IMR-90 (cell line): Measurements from ENCODE around the gene INO80. TPM values are rescaled to one million over a fixed set of nuclear protein-coding genes. Genes with fewer than 3 reads are reported as not detected.

ENCODE experiments used
- ATAC-seq: fragments of 200-7000 bp; cut with Tn5 transposase; 2 replicates; pipeline ENCODE4 v1.9.1; 2020; ENCODE audit warnings: low read depth, mild to moderate bottlenecking, moderate library complexity
- BruUV-seq: library from RNA; stranded (reverse); fragments of 400-500 nt; replicated peaks from 2 replicates; lab custom pipeline; 2021; lab: Mats Ljungman, UMichigan
- CTCF ChIA-PET: fragments of 300-600 bp; formaldehyde crosslinking; extraction: SDS; loops from one replicate; lab custom pipeline; 2021; ENCODE audit warnings: antibody characterized with exemption; lab: Yijun Ruan, JAX
- POLR2A ChIA-PET: fragments of 300-600 bp; sonication (Branson Sonifier 250); formaldehyde crosslinking; loops from one replicate; lab custom pipeline; 2022; ENCODE audit warnings: antibody characterized with exemption; ENCODE audit not compliant: unreplicated experiment; lab: Charles Lee
- DNase-seq: peaks from one replicate; pipeline ENCODE4 v3.0.0; 2013
- H2AFZ ChIP-seq: replicated peaks from 2 replicates; pipeline ENCODE3; 2013; ENCODE audit warnings: low read length, mild to moderate bottlenecking; ENCODE audit not compliant: poor library complexity
- H2AK5ac ChIP-seq: 2 replicates; pipeline ENCODE4 v1.6.1; 2013; ENCODE audit warnings: low read depth, low read length, inconsistent platforms
- H2AK9ac ChIP-seq: replicated peaks from 2 replicates; pipeline ENCODE3; 2013; ENCODE audit warnings: mild to moderate bottlenecking, low read depth, low read length, moderate library complexity; ENCODE audit not compliant: poor library complexity
- H2BK120ac ChIP-seq: 2 replicates; pipeline ENCODE4 v1.6.1; 2013; ENCODE audit warnings: low read depth, low read length, inconsistent platforms
- H2BK15ac ChIP-seq: 3 replicates; pipeline ENCODE4 v1.6.1; 2013; ENCODE audit warnings: low read depth, low read length, inconsistent platforms
- H2BK20ac ChIP-seq: 2 replicates; pipeline ENCODE4 v1.6.1; 2013; ENCODE audit warnings: low read depth, mild to moderate bottlenecking, inconsistent platforms, low read length, moderate library complexity
- H2BK5ac ChIP-seq: 2 replicates; pipeline ENCODE4 v1.6.1; 2013; ENCODE audit warnings: mild to moderate bottlenecking, low read depth, low read length, inconsistent platforms; ENCODE audit not compliant: poor library complexity, severe bottlenecking
- H3K14ac ChIP-seq: replicated peaks from 2 replicates; pipeline ENCODE4 v1.6.1; 2013; ENCODE audit warnings: low read depth, low read length, inconsistent platforms
- H3K18ac ChIP-seq: 2 replicates; pipeline ENCODE4 v1.6.1; 2013; ENCODE audit warnings: low read depth, low read length, control low read depth
- H3K23ac ChIP-seq: 2 replicates; pipeline ENCODE4 v1.6.1; 2013; ENCODE audit warnings: low read depth, low read length, inconsistent platforms
- H3K27ac ChIP-seq: 2 replicates; pipeline ENCODE4 v1.5.1; 2013; ENCODE audit warnings: mild to moderate bottlenecking, control low read depth, low read length; ENCODE audit not compliant: insufficient read depth
- H3K27me3 ChIP-seq: 2 replicates; pipeline ENCODE4 v1.6.1; 2013; ENCODE audit warnings: low read length; ENCODE audit not compliant: control insufficient read depth, insufficient read depth
- H3K36me3 ChIP-seq: 2 replicates; pipeline ENCODE4 v1.6.1; 2013; ENCODE audit warnings: low read length, mixed read lengths; ENCODE audit not compliant: control insufficient read depth, insufficient read depth
- H3K4ac ChIP-seq: 2 replicates; pipeline ENCODE4 v1.6.1; 2013; ENCODE audit warnings: low read depth, low read length, inconsistent platforms
- H3K4me1 ChIP-seq: 2 replicates; pipeline ENCODE4 v1.6.1; 2013; ENCODE audit warnings: low read length, mixed read lengths; ENCODE audit not compliant: control insufficient read depth, insufficient read depth
- H3K4me2 ChIP-seq: 2 replicates; pipeline ENCODE4 v1.6.1; 2013; ENCODE audit warnings: low read depth, mild to moderate bottlenecking, control low read depth, low read length, moderate library complexity
- H3K4me3 ChIP-seq: 2 replicates; pipeline ENCODE4 v1.5.1; 2013; ENCODE audit warnings: low read depth, mild to moderate bottlenecking, control low read depth, low read length, moderate library complexity; ENCODE audit not compliant: insufficient read depth
- H3K56ac ChIP-seq: 2 replicates; pipeline ENCODE4 v1.6.1; 2013; ENCODE audit warnings: low read length, inconsistent platforms; ENCODE audit not compliant: insufficient read depth; ENCODE audit errors: extremely low read depth
- H3K79me1 ChIP-seq, 2 experiments: 2 replicates each; pipeline ENCODE4 v1.6.1; 2013; ENCODE audit warnings: low read length in 2 of 2, inconsistent platforms in 1 of 2, low read depth in 1 of 2
- H3K9ac ChIP-seq: 2 replicates; pipeline ENCODE4 v1.6.1; 2013; ENCODE audit warnings: low read depth, low read length, control low read depth
- H3K9me1 ChIP-seq: 2 replicates; pipeline ENCODE4 v1.6.1; 2013; ENCODE audit warnings: low read length, inconsistent platforms; ENCODE audit not compliant: insufficient read depth
- H3K9me3 ChIP-seq: 2 replicates; pipeline ENCODE4 v1.6.1; 2013; ENCODE audit warnings: low read length; ENCODE audit not compliant: control insufficient read depth, insufficient read depth
- H4K20me1 ChIP-seq: 2 replicates; pipeline ENCODE4 v1.6.1; 2013; ENCODE audit warnings: low read length, inconsistent platforms; ENCODE audit not compliant: insufficient read depth
- H4K5ac ChIP-seq: 2 replicates; pipeline ENCODE4 v1.6.1; 2013; ENCODE audit warnings: mild to moderate bottlenecking, low read depth, low read length, control low read depth
- H4K8ac ChIP-seq, 2 experiments: 2 replicates each; pipeline ENCODE4 v1.6.1; 2013; ENCODE audit warnings: low read depth in 2 of 2, low read length in 2 of 2, control low read depth in 1 of 2, inconsistent platforms in 1 of 2
- H4K91ac ChIP-seq: 2 replicates; pipeline ENCODE4 v1.6.1; 2013; ENCODE audit warnings: low read depth, low read length, inconsistent platforms; ENCODE audit not compliant: insufficient read depth
- FOS ChIP-seq: fragments of 150-350 bp; IDR thresholded peaks from 2 replicates; pipeline ENCODE4 v1.6.1; 2016; ENCODE audit warnings: low read depth, low read length
- RAD21 ChIP-seq: IDR thresholded peaks from 2 replicates; pipeline ENCODE4 v1.6.1; 2012; ENCODE audit warnings: low read length, improper control_type of control experiment
- RCOR1 ChIP-seq: IDR thresholded peaks from 2 replicates; pipeline ENCODE4 v1.6.1; 2012; ENCODE audit warnings: mild to moderate bottlenecking, low read length, improper control_type of control experiment; ENCODE audit not compliant: insufficient replicate concordance
- USF2 ChIP-seq: fragments of 150-350 bp; IDR thresholded peaks from 2 replicates; pipeline ENCODE4 v1.6.1; 2017; ENCODE audit warnings: mild to moderate bottlenecking, antibody characterized with exemption, low read length, low read depth
- WGBS, 2 experiments: methylation state at CpG; one replicate each; pipeline versions ENCODE4 v1.1.5 to v1.1.7; 2013; ENCODE audit warnings: missing lambda C conversion rate in 2 of 2; ENCODE audit not compliant: insufficient read length in 1 of 2; ENCODE audit errors: extremely low coverage in 2 of 2; 5-methylcytosine and 5-hydroxymethylcytosine counted together
- dilution Hi-C: fragments of 300-500 bp; cut with HindIII; formaldehyde crosslinking; loops from one replicate; pipeline ENCODE4 v1.14.3; 2018; ENCODE audit warnings: low sequenced_read_pairs; ENCODE audit not compliant: unreplicated experiment
- in situ Hi-C: fragments of 300-500 bp; cut with MboI; formaldehyde crosslinking; loops from 3 replicates; pipeline ENCODE4 v1.14.3; 2019; ENCODE audit warnings: low sequenced_read_pairs, inconsistent platforms, mixed read lengths
- intact Hi-C: fragments of 100-400 bp; cut with micrococcal nuclease; formaldehyde crosslinking; loops from 2 replicates; pipeline ENCODE4 v1.10.0; 2022
- polyA plus RNA-seq, 3 experiments: library from polyadenylated mRNA; depleted of rRNA; stranded (reverse); fragments of >200 nt; gene quantifications; 2 replicates each; pipeline ENCODE4 v1.2.3, GENCODE V29; 2012; ENCODE audit warnings: low replicate concordance in 1 of 3
- total RNA-seq: library from RNA; depleted of rRNA; stranded (reverse); fragments of >200 nt; gene quantifications from 2 replicates; pipeline ENCODE4 v1.2.3, GENCODE V29; 2012

The INO80 gene
- total and polyA plus RNA-seq, 2 of the 4 experiments (the other 2 are of a cell fraction) = 6.0 to 13.3 TPM

- peak overlapping the region; percentile 98 for H3K14ac ChIP-seq
- H3K56ac ChIP-seq = peak overlapping the region; percentile 85
- H2AK5ac ChIP-seq = peak overlapping the region; percentile 98
- H3K9me3 ChIP-seq = no peaks in the 10 kb centered on the region
- ATAC-seq (peak; percentile 35), DNase-seq (no peak)
- dilution Hi-C loops (no loop called here), in situ Hi-C loops (no loop called here), intact Hi-C loops (no loop called here)
- no peaks in the 10 kb centered on the region for H3K27me3 ChIP-seq
- H2BK20ac ChIP-seq = peak overlapping the region; percentile 82
- H3K9me1 ChIP-seq = peaks cover 17% of the 10 kb centered on the region; the same call in 1 of the 2 replicates
- POLR2A ChIA-PET = no interaction called here
- peak overlapping the region; percentile 82 for H3K27ac ChIP-seq
- no peak overlapping the region for H2AK9ac ChIP-seq
- H4K20me1 ChIP-seq = no peaks in the 10 kb centered on the region
- peak overlapping the region; percentile 99 for H2BK120ac ChIP-seq
- no CpG with 5 or more reads among the region's 5 CpGs for WGBS, 2 experiments
- H3K4ac ChIP-seq = peak overlapping the region; percentile 96
- CTCF ChIA-PET = no interaction called here
- H3K4me2 ChIP-seq = no peak overlapping the region
- H4K8ac ChIP-seq = peak overlapping the region; percentile 83 to 93
- H3K79me1 ChIP-seq = peaks cover 15 to 52% of the 10 kb centered on the region in 2 experiments
- H3K18ac ChIP-seq = peak overlapping the region; percentile 98
- TF ChIP-seq USF2 = peak; percentile 61; the same call in 1 of the 2 replicates
- TF ChIP-seq FOS = no peak
- no peak for TF ChIP-seq RCOR1
- no peak for TF ChIP-seq RAD21
- H2BK15ac ChIP-seq = peak overlapping the region; percentile 95
- BruUV-seq = no TSS peak
- H2BK5ac ChIP-seq = peak overlapping the region; percentile 99
- H3K4me3 ChIP-seq = no peak overlapping the region
- peak overlapping the region; percentile 91; the same call in 1 of the 2 replicates for H4K5ac ChIP-seq
- peaks cover 17% of the 10 kb centered on the region for H3K4me1 ChIP-seq
- peaks cover 17% of the 10 kb centered on the region for H3K36me3 ChIP-seq
- H2AFZ ChIP-seq = no peak overlapping the region
- H3K23ac ChIP-seq = peak overlapping the region; percentile 83
- H3K9ac ChIP-seq = peak overlapping the region; percentile 33; the same call in 1 of the 2 replicates
- H4K91ac ChIP-seq = peak overlapping the region; percentile 94
Measured at GRCh38 chr15:41001524-41002214, 114.4 kb downstream of the INO80 start.
